HepG2 (cell line): ENCODE data around the gene SH3BGRL2. TPM values are rescaled to one million over a fixed set of nuclear protein-coding genes. Genes with fewer than 3 reads are reported as not detected.

ENCODE experiments used
- BORCS8-MEF2B ChIP-seq: sonication (generic); formaldehyde crosslinking; IDR thresholded peaks from 2 replicates; pipeline ENCODE4 v1.8.0; 2022; ENCODE audit warnings: mild to moderate bottlenecking, missing genetic modification reagents
- MED13 ChIP-seq: sonication (generic); formaldehyde crosslinking; IDR thresholded peaks from 2 replicates; pipeline ENCODE4 v1.5.0; 2020; ENCODE audit warnings: missing genetic modification reagents
- MEF2D ChIP-seq: sonication (generic); formaldehyde crosslinking; IDR thresholded peaks from 2 replicates; pipeline ENCODE4 v1.5.1; 2020; ENCODE audit warnings: mild to moderate bottlenecking, missing genetic modification reagents
- MTF1 ChIP-seq: sonication (generic); formaldehyde crosslinking; IDR thresholded peaks from 2 replicates; pipeline ENCODE4 v1.5.0; 2020; ENCODE audit warnings: missing genetic modification reagents
- PPARG ChIP-seq: conservative IDR thresholded peaks from 2 replicates; pipeline ENCODE4 v1.6.1; 2016; ENCODE audit warnings: missing biosample characterization, missing genetic modification reagents
- RBFOX2 ChIP-seq: fragments of 200-400 bp; formaldehyde crosslinking; IDR thresholded peaks from 2 replicates; pipeline ENCODE4 v1.6.1; 2017; ENCODE audit warnings: low read depth, mild to moderate bottlenecking, low read length
- SOX5 ChIP-seq: IDR thresholded peaks from 2 replicates; pipeline ENCODE4 v1.6.1; 2016; ENCODE audit warnings: borderline replicate concordance
- TBX2 ChIP-seq: sonication (generic); formaldehyde crosslinking; IDR thresholded peaks from 2 replicates; pipeline ENCODE4 v1.5.0; 2020; ENCODE audit warnings: missing genetic modification reagents, mild to moderate bottlenecking, borderline replicate concordance
- ZFP41 ChIP-seq: sonication (generic); formaldehyde crosslinking; IDR thresholded peaks from 2 replicates; pipeline ENCODE4 v1.4.0; 2020; ENCODE audit warnings: mild to moderate bottlenecking, missing genetic modification reagents, borderline replicate concordance
- ZNF496 ChIP-seq: sonication (generic); formaldehyde crosslinking; IDR thresholded peaks from 2 replicates; pipeline ENCODE4 v1.8.1; 2023; ENCODE audit warnings: mild to moderate bottlenecking, moderate library complexity, missing genetic modification reagents; ENCODE audit not compliant: insufficient replicate concordance
- ZNF607 ChIP-seq: sonication (generic); formaldehyde crosslinking; IDR thresholded peaks from 2 replicates; pipeline ENCODE4 v1.5.1; 2020; ENCODE audit warnings: missing genetic modification reagents, mild to moderate bottlenecking, borderline replicate concordance
- ZNF614 ChIP-seq: IDR thresholded peaks from 2 replicates; pipeline ENCODE4 v1.6.1; 2018; ENCODE audit warnings: missing biosample characterization, missing genetic modification reagents, inconsistent platforms, borderline replicate concordance
- polyA plus RNA-seq, 8 experiments: library from polyadenylated mRNA; depleted of rRNA in 3 of 8; stranded (reverse) in 7 of 8; unstranded in 1 of 8; fragments of >200 nt; fragmentation: Illumina TruSeq in 4 of 8; extraction: Trizol in 4 of 8; gene quantifications; 2 replicates each; pipeline versions ENCODE4 v1.2.1 to v1.2.3, GENCODE V29; 2011 to 2016; ENCODE audit warnings: low read depth in 4 of 8, missing spikeins in 1 of 8, mixed read lengths in 1 of 8; ENCODE audit not compliant: insufficient read depth in 1 of 8
- total RNA-seq, 5 experiments: library from RNA; depleted of rRNA; stranded (reverse); fragments of >200 nt; fragmentation: Illumina TruSeq; extraction: Trizol; gene quantifications; 2 replicates each; pipeline ENCODE4 v1.2.3, GENCODE V29; 2016; ENCODE audit warnings: low read depth in 1 of 5
- TF ChIP-seq, protein P1 (sequence below): sonication (generic); formaldehyde crosslinking; IDR thresholded peaks from 2 replicates; pipeline ENCODE4 v1.5.0; 2020; ENCODE audit warnings: mild to moderate bottlenecking, missing genetic modification reagents, borderline replicate concordance
- TF ChIP-seq, protein P2 (sequence below): IDR thresholded peaks from 2 replicates; pipeline ENCODE4 v1.6.1; 2016

Gene SH3BGRL2
- total and polyA plus RNA-seq, 2 of the 13 experiments (the other 11 are each of a cell fraction or from before 2014, with no cell fraction given), result 10.9 to 28.8 TPM

DNA sequence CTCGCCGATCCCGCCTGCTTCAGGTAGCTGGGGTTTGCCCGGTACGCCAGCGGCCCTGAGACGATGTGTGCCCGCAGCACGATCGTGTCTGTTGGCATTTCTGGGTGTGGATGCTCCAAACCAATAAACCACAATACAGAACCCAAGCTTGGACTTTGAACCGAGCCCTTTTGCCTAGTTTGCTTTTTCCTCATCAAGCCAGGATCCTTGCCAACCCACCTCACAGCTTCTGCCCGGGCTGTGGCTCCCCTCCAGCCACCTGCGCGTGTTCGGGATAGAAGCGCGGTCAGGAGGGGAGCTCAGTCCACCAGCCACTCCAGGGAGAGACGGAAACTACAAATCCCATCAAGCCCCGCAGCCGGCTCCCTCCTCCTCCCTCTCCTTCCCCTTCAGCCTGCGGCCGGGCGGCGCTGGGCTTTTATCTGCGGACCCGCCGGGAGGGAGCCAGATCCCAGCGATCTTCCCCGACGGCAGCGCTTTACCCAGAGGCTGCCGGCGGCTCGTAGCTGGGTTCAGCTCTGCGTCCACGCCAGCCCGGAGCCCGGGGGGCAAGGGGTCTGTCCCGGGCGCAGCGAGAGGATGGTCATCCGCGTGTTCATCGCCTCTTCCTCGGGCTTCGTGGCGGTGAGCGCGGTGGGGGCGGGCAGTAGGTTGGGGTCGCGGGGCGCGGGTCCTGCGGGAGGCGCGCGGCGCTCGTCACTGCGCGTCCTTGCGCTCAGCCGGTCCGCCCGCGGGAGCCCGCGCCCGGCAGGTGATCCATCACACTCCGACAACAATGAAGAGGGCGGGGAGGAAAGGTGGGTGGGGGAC lies at the start of gene SH3BGRL2 (continued):
- TF ChIP-seq, protein P1, sequence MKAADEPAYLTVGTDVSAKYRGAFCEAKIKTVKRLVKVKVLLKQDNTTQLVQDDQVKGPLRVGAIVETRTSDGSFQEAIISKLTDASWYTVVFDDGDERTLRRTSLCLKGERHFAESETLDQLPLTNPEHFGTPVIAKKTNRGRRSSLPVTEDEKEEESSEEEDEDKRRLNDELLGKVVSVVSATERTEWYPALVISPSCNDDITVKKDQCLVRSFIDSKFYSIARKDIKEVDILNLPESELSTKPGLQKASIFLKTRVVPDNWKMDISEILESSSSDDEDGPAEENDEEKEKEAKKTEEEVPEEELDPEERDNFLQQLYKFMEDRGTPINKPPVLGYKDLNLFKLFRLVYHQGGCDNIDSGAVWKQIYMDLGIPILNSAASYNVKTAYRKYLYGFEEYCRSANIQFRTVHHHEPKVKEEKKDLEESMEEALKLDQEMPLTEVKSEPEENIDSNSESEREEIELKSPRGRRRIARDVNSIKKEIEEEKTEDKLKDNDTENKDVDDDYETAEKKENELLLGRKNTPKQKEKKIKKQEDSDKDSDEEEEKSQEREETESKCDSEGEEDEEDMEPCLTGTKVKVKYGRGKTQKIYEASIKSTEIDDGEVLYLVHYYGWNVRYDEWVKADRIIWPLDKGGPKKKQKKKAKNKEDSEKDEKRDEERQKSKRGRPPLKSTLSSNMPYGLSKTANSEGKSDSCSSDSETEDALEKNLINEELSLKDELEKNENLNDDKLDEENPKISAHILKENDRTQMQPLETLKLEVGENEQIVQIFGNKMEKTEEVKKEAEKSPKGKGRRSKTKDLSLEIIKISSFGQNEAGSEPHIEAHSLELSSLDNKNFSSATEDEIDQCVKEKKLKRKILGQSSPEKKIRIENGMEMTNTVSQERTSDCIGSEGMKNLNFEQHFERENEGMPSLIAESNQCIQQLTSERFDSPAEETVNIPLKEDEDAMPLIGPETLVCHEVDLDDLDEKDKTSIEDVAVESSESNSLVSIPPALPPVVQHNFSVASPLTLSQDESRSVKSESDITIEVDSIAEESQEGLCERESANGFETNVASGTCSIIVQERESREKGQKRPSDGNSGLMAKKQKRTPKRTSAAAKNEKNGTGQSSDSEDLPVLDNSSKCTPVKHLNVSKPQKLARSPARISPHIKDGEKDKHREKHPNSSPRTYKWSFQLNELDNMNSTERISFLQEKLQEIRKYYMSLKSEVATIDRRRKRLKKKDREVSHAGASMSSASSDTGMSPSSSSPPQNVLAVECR (CRISPR knock-in tag), result peak; percentile 72; the same call in 1 of the 2 replicates
- TF ChIP-seq, protein P2, sequence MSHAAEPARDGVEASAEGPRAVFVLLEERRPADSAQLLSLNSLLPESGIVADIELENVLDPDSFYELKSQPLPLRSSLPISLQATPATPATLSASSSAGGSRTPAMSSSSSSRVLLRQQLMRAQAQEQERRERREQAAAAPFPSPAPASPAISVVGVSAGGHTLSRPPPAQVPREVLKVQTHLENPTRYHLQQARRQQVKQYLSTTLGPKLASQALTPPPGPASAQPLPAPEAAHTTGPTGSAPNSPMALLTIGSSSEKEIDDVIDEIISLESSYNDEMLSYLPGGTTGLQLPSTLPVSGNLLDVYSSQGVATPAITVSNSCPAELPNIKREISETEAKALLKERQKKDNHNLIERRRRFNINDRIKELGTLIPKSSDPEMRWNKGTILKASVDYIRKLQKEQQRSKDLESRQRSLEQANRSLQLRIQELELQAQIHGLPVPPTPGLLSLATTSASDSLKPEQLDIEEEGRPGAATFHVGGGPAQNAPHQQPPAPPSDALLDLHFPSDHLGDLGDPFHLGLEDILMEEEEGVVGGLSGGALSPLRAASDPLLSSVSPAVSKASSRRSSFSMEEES (CRISPR knock-in tag), result no peak
- TF ChIP-seq RBFOX2 (peak; percentile 89), BORCS8-MEF2B (CRISPR knock-in tag) (peak; percentile 24; the same call in 1 of the 2 replicates), PPARG (CRISPR knock-in tag) (peak; percentile 92), TBX2 (CRISPR knock-in tag) (peak; percentile 69), ZFP41 (CRISPR knock-in tag) (peak; percentile 77; the same call in 1 of the 2 replicates), ZNF496 (no peak), MTF1 (CRISPR knock-in tag) (no peak), MEF2D (CRISPR knock-in tag) (peak; percentile 19; the same call in 1 of the 2 replicates), ZNF607 (CRISPR knock-in tag) (peak; percentile 30; the same call in 1 of the 2 replicates), ZNF614 (peak; percentile 42; the same call in 1 of the 2 replicates), MED13 (CRISPR knock-in tag) (no peak), SOX5 (CRISPR knock-in tag) (peak; percentile 47; the same call in 1 of the 2 replicates)
- TF ChIP-seq, all 625 proteins: peak for 208
